22Rv1 (cell line): ENCODE measurements around the gene SFSWAP.

Experiments used
- ZFX ChIP-seq: fragments of 450-650 bp; IDR thresholded peaks from 2 replicates; pipeline ENCODE4 v1.6.1; 2017; ENCODE audit warnings: antibody characterized with exemption, borderline replicate concordance
- TF ChIP-seq, protein P1 (sequence below): fragments of 450-650 bp; IDR thresholded peaks from 2 replicates; pipeline ENCODE4 v1.5.1; 2017; ENCODE audit warnings: mild to moderate bottlenecking

DNA sequence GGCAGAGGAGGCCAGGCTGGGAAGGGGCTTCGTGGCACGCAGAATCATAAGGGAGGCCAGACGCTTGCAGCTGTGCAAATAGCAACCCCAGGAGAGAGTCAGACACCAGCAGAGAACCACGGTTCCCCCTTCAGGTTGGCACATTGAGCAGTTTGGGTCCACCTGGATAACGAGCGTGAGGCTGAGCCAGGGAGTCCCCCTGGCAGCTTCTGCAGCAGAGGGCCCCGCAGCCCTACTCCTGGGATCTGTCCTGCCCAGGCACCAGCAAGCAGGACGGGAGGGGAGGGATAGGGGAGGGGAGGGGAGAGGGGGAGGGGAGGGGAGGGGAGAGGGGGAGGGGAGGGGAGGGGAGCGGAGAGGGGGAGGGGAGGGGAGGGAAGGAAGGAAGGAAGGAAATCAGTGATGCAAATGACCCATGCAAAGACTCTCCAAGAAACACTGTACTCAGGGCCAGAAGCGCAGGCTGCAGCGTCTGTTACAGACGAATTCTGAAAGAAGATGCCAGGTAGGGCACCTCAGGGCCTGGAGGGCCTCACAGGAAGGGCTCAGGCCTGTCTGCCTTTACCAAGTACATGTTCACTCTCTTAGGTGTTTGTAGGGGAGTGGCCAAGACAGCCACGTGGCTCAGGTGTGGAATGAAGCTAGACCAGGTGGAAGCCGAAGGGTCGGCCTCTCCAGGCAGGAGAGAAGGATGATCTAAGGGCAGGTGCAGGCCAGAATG, 85.0 kb downstream of the SFSWAP start:
- TF ChIP-seq, protein P1, sequence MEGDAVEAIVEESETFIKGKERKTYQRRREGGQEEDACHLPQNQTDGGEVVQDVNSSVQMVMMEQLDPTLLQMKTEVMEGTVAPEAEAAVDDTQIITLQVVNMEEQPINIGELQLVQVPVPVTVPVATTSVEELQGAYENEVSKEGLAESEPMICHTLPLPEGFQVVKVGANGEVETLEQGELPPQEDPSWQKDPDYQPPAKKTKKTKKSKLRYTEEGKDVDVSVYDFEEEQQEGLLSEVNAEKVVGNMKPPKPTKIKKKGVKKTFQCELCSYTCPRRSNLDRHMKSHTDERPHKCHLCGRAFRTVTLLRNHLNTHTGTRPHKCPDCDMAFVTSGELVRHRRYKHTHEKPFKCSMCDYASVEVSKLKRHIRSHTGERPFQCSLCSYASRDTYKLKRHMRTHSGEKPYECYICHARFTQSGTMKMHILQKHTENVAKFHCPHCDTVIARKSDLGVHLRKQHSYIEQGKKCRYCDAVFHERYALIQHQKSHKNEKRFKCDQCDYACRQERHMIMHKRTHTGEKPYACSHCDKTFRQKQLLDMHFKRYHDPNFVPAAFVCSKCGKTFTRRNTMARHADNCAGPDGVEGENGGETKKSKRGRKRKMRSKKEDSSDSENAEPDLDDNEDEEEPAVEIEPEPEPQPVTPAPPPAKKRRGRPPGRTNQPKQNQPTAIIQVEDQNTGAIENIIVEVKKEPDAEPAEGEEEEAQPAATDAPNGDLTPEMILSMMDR, result no peak
- no peak for TF ChIP-seq ZFX
